HepG2 (cell line): ENCODE data around the gene ZCCHC8. TPM values are rescaled to one million over a fixed set of nuclear protein-coding genes. Genes with fewer than 3 reads are reported as not detected.
A peak's percentile ranks its signal among the peaks of the same experiment; 100 is the strongest.

Source experiments
- ARID2 ChIP-seq: sonication (generic); formaldehyde crosslinking; IDR thresholded peaks from 2 replicates; pipeline ENCODE4 v1.8.1; 2022; ENCODE audit warnings: mild to moderate bottlenecking, missing genetic modification reagents, borderline replicate concordance
- ERF ChIP-seq: IDR thresholded peaks from 2 replicates; pipeline ENCODE4 v1.6.1; 2018; ENCODE audit warnings: missing biosample characterization, missing genetic modification reagents
- MIER2 ChIP-seq: IDR thresholded peaks from 2 replicates; pipeline ENCODE4 v1.6.1; 2016; ENCODE audit warnings: missing biosample characterization, missing genetic modification reagents
- NPAS2 ChIP-seq: sonication (generic); formaldehyde crosslinking; IDR thresholded peaks from 2 replicates; pipeline ENCODE4 v1.8.0; 2022; ENCODE audit warnings: mild to moderate bottlenecking, missing genetic modification reagents, borderline replicate concordance
- POLR2G ChIP-seq: fragments of 200-400 bp; formaldehyde crosslinking; IDR thresholded peaks from 2 replicates; pipeline ENCODE4 v1.6.1; 2018; ENCODE audit warnings: mild to moderate bottlenecking, low read depth, low read length, moderate library complexity
- PTBP1 ChIP-seq: fragments of 200-400 bp; formaldehyde crosslinking; IDR thresholded peaks from 2 replicates; pipeline ENCODE4 v1.6.1; 2018; ENCODE audit warnings: low read length, low read depth; ENCODE audit not compliant: poor library complexity, severe bottlenecking
- REPIN1 ChIP-seq: sonication (generic); formaldehyde crosslinking; IDR thresholded peaks from 2 replicates; pipeline ENCODE4 v1.8.0; 2022; ENCODE audit warnings: missing genetic modification reagents, low read depth, mild to moderate bottlenecking, borderline replicate concordance
- SIX1 ChIP-seq: sonication (generic); formaldehyde crosslinking; IDR thresholded peaks from 2 replicates; pipeline ENCODE4 v1.4.0; 2020; ENCODE audit warnings: missing genetic modification reagents, borderline replicate concordance
- SKI ChIP-seq: fragments of 450-650 bp; IDR thresholded peaks from one replicate; pipeline ENCODE4 v1.6.1; 2018; ENCODE audit warnings: mild to moderate bottlenecking; ENCODE audit not compliant: partially characterized antibody
- SNRNP70 ChIP-seq: fragments of 200-400 bp; formaldehyde crosslinking; IDR thresholded peaks from 2 replicates; pipeline ENCODE4 v1.6.1; 2017; ENCODE audit warnings: mild to moderate bottlenecking, low read depth, low read length, moderate library complexity
- TCF12 ChIP-seq, 2 experiments: fragments of 450-650 bp in 1 of 2; sonication (generic) in 1 of 2; formaldehyde crosslinking in 1 of 2; IDR thresholded peaks; 2 replicates each; pipeline versions ENCODE4 v1.6.1 to v1.8.0; 2017 to 2022; ENCODE audit warnings: antibody characterized with exemption in 1 of 2, mild to moderate bottlenecking in 1 of 2, missing genetic modification reagents in 1 of 2, moderate library complexity in 1 of 2
- YEATS2 ChIP-seq: sonication (generic); formaldehyde crosslinking; IDR thresholded peaks from 2 replicates; pipeline ENCODE4 v1.4.0; 2020; ENCODE audit warnings: missing genetic modification reagents, borderline replicate concordance
- ZNF263 ChIP-seq: sonication (generic); formaldehyde crosslinking; IDR thresholded peaks from 2 replicates; pipeline ENCODE4 v1.4.0; 2020; ENCODE audit warnings: missing genetic modification reagents
- ZNF564 ChIP-seq: sonication (generic); formaldehyde crosslinking; IDR thresholded peaks from 2 replicates; pipeline ENCODE4 v1.8.1; 2023; ENCODE audit warnings: mild to moderate bottlenecking, missing genetic modification reagents
- ZNF598 ChIP-seq: sonication (generic); formaldehyde crosslinking; IDR thresholded peaks from 2 replicates; pipeline ENCODE4 v1.5.1; 2020; ENCODE audit warnings: mild to moderate bottlenecking, missing genetic modification reagents, borderline replicate concordance
- ZNF652 ChIP-seq: IDR thresholded peaks from 2 replicates; pipeline ENCODE4 v1.6.1; 2016; ENCODE audit warnings: low read depth, borderline replicate concordance
- ZNF781 ChIP-seq: sonication (generic); formaldehyde crosslinking; IDR thresholded peaks from 2 replicates; pipeline ENCODE4 v1.5.1; 2020; ENCODE audit warnings: borderline replicate concordance, mild to moderate bottlenecking, missing genetic modification reagents; ENCODE audit errors: not compliant biosample characterization
- polyA plus RNA-seq, 8 experiments: library from polyadenylated mRNA; depleted of rRNA in 3 of 8; stranded (reverse) in 7 of 8; unstranded in 1 of 8; fragments of >200 nt; fragmentation: Illumina TruSeq in 4 of 8; extraction: Trizol in 4 of 8; gene quantifications; 2 replicates each; pipeline versions ENCODE4 v1.2.1 to v1.2.3, GENCODE V29; 2011 to 2016; ENCODE audit warnings: low read depth in 4 of 8, missing spikeins in 1 of 8, mixed read lengths in 1 of 8; ENCODE audit not compliant: insufficient read depth in 1 of 8
- total RNA-seq, 5 experiments: library from RNA; depleted of rRNA; stranded (reverse); fragments of >200 nt; fragmentation: Illumina TruSeq; extraction: Trizol; gene quantifications; 2 replicates each; pipeline ENCODE4 v1.2.3, GENCODE V29; 2016; ENCODE audit warnings: low read depth in 1 of 5
- TF ChIP-seq, protein P1 (sequence below): conservative IDR thresholded peaks from 2 replicates; pipeline ENCODE4 v1.6.1; 2018; ENCODE audit warnings: missing genetic modification reagents
- TF ChIP-seq, protein P2 (sequence below): sonication (generic); formaldehyde crosslinking; IDR thresholded peaks from 2 replicates; pipeline ENCODE4 v1.5.0; 2020; ENCODE audit warnings: missing genetic modification reagents, mild to moderate bottlenecking, borderline replicate concordance
- TF ChIP-seq, protein P3 (sequence below): sonication (generic); formaldehyde crosslinking; IDR thresholded peaks from 2 replicates; pipeline ENCODE4 v1.4.0; 2020; ENCODE audit warnings: missing genetic modification reagents

ZCCHC8 gene
- total and polyA plus RNA-seq, 2 of the 13 experiments (the other 11 are each of a cell fraction or from before 2014, with no cell fraction given), result 18.6 to 20.9 TPM

DNA sequence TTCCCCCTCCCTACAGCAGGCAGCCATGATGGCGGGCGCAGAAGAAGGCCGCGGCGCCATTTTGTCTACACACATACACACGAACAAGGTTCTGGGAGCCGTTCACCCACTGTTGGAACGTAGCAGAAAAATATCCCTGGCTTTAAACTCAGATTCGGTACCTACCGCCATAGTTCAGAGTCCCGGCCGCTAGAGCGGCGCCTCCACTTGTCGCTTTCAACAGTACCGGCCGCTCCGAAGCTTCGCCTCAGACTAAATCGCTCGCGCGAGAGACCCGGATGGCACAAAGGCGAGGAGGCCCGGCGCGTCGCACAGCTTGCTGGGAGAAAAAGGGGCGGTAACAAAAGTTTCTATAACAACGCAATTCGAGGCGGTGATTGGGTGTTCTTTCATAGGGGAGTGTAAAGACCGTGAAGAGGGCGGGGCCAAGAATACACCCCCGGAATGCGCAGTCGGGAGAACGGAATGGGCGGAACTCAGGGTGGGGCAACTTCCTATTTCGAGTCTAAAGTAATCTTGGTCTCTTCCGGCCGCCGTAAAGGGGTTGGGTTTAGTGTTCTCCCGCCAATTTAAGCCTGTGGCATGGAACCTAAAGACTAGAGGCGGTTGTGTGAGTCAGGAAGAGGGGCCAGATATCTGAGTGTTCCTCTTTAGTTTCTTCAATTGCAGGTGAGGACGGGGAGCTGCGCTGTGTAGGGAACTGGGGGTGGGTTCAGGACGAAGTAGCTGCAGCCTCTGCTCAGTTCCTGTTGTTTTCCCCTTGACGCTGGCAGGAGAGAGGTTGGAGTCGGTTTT lies 26.1 kb upstream of the ZCCHC8 start, which contains the start of the genes KNTC1 and RSRC2 (continued):
- no peak; the same call in 1 of the 2 replicates for TF ChIP-seq ZNF564 (CRISPR knock-in tag)
- TF ChIP-seq PTBP1, result no peak
- TF ChIP-seq SKI, result peak; percentile 39
- TF ChIP-seq, protein P1, sequence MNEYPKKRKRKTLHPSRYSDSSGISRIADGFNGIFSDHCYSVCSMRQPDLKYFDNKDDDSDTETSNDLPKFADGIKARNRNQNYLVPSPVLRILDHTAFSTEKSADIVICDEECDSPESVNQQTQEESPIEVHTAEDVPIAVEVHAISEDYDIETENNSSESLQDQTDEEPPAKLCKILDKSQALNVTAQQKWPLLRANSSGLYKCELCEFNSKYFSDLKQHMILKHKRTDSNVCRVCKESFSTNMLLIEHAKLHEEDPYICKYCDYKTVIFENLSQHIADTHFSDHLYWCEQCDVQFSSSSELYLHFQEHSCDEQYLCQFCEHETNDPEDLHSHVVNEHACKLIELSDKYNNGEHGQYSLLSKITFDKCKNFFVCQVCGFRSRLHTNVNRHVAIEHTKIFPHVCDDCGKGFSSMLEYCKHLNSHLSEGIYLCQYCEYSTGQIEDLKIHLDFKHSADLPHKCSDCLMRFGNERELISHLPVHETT (CRISPR knock-in tag), result no peak
- peak; percentile 92 for TF ChIP-seq YEATS2 (CRISPR knock-in tag)
- no peak for TF ChIP-seq SIX1 (CRISPR knock-in tag)
- 0 out of 2 replicates have a peak, but pooled peaks have one; percentile 59 for TF ChIP-seq ARID2 (CRISPR knock-in tag)
- peak; percentile 88 for TF ChIP-seq ZNF781 (CRISPR knock-in tag)
- TF ChIP-seq SNRNP70, result no peak
- TF ChIP-seq POLR2G, result peak; percentile 99
- peak; percentile 49; the same call in 1 of the 2 replicates for TF ChIP-seq ZNF598 (CRISPR knock-in tag)
- no peak for TF ChIP-seq ZNF652 (CRISPR knock-in tag)
- TF ChIP-seq, protein P2, sequence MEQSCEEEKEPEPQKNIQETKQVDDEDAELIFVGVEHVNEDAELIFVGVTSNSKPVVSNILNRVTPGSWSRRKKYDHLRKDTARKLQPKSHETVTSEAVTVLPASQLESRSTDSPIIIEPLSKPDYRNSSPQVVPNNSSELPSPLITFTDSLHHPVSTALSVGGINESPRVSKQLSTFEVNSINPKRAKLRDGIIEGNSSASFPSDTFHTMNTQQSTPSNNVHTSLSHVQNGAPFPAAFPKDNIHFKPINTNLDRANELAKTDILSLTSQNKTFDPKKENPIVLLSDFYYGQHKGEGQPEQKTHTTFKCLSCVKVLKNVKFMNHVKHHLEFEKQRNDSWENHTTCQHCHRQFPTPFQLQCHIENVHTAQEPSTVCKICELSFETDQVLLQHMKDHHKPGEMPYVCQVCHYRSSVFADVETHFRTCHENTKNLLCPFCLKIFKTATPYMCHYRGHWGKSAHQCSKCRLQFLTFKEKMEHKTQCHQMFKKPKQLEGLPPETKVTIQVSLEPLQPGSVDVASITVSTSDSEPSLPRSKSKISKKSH (CRISPR knock-in tag), result no peak; the same call in 1 of the 2 replicates
- TF ChIP-seq TCF12 (IDR thresholded peaks at IDR 0.05), result no peak
- no peak for TF ChIP-seq TCF12 (CRISPR knock-in tag; IDR thresholded peaks at IDR 0.05)
- peak; percentile 66; the same call in 1 of the 2 replicates for TF ChIP-seq ERF (CRISPR knock-in tag)
- TF ChIP-seq NPAS2 (CRISPR knock-in tag), result no peak
- TF ChIP-seq, protein P3, sequence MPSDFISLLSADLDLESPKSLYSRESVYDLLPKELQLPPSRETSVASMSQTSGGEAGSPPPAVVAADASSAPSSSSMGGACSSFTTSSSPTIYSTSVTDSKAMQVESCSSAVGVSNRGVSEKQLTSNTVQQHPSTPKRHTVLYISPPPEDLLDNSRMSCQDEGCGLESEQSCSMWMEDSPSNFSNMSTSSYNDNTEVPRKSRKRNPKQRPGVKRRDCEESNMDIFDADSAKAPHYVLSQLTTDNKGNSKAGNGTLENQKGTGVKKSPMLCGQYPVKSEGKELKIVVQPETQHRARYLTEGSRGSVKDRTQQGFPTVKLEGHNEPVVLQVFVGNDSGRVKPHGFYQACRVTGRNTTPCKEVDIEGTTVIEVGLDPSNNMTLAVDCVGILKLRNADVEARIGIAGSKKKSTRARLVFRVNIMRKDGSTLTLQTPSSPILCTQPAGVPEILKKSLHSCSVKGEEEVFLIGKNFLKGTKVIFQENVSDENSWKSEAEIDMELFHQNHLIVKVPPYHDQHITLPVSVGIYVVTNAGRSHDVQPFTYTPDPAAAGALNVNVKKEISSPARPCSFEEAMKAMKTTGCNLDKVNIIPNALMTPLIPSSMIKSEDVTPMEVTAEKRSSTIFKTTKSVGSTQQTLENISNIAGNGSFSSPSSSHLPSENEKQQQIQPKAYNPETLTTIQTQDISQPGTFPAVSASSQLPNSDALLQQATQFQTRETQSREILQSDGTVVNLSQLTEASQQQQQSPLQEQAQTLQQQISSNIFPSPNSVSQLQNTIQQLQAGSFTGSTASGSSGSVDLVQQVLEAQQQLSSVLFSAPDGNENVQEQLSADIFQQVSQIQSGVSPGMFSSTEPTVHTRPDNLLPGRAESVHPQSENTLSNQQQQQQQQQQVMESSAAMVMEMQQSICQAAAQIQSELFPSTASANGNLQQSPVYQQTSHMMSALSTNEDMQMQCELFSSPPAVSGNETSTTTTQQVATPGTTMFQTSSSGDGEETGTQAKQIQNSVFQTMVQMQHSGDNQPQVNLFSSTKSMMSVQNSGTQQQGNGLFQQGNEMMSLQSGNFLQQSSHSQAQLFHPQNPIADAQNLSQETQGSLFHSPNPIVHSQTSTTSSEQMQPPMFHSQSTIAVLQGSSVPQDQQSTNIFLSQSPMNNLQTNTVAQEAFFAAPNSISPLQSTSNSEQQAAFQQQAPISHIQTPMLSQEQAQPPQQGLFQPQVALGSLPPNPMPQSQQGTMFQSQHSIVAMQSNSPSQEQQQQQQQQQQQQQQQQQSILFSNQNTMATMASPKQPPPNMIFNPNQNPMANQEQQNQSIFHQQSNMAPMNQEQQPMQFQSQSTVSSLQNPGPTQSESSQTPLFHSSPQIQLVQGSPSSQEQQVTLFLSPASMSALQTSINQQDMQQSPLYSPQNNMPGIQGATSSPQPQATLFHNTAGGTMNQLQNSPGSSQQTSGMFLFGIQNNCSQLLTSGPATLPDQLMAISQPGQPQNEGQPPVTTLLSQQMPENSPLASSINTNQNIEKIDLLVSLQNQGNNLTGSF (CRISPR knock-in tag), result peak; percentile 45; the same call in 1 of the 2 replicates
- no peak for TF ChIP-seq ZNF263
- no peak; the same call in 1 of the 2 replicates for TF ChIP-seq REPIN1 (CRISPR knock-in tag)
- TF ChIP-seq MIER2 (CRISPR knock-in tag), result no peak
